Stimulated activated CD8-positive, alpha-beta memory T cell treated with anti-CD3 and anti-CD28 coated beads, Interleukin-2, amount 100 ng/mL, for 1 hour (primary cell): ENCODE data around the gene TMEM163.
"Not testable (repeated sequence)": the region's sequence is repeated elsewhere in the genome, so short reads cannot be mapped to it uniquely, and the experiment has no call there.

Experiments
- DNase-seq, 2 donors: peaks; one replicate each; pipeline ENCODE4 v3.0.0-alpha.2; 2020; ENCODE audit warnings: low read depth in 2 of 2

Gene TMEM163

DNA sequence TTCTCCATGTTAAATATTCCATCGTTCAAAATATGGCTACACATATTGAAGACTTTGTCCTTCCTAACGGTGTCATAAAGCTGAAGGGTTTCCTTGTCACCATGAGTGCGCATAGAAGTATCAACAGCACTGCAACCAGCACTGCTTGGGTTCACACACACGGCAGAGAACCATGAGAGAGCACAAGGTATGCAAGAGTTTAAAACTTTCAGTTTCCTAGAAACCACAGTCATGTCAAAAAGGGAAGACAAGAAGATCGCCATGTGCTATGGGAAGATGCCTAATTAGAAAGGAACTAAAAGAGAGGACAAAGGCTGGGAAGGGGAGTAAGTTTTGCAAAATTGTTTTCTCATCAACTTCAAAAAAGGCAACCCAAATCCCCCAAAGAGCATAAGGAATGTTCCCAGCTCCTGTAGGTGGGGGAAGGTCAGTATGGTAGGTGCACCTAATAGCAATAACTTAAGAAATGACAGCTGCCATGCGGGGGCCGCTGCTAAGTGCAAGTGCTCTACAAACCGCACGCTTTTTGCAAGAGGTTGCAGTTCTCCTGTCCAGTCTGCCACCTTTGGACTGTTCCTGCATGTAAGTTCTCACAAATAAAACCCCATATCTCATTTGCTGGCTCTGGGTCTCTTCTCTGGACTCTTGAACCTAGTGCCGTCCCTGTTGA, 136.8 kb downstream of the TMEM163 start:
- DNase-seq: no peak

DNA sequence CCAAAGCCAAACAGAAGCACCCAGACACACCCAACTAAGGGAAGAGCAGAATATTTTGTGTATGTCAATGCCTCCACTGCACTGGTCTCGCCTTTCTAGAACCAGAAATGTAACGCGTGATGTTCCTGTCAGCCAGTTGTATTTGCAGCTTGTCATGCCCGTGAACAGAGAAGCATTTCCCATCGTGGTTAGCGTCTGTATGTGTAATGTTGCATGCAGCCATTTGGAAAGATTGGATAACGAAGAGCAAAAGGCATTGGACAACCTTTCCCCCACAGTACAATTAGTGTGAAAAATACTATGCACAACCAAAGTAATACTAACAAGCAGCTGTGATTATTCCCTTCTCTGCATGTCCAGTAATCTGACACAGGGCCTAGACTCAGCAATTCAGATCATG, 140.5 kb downstream of the TMEM163 start:
- DNase-seq: no peak

DNA sequence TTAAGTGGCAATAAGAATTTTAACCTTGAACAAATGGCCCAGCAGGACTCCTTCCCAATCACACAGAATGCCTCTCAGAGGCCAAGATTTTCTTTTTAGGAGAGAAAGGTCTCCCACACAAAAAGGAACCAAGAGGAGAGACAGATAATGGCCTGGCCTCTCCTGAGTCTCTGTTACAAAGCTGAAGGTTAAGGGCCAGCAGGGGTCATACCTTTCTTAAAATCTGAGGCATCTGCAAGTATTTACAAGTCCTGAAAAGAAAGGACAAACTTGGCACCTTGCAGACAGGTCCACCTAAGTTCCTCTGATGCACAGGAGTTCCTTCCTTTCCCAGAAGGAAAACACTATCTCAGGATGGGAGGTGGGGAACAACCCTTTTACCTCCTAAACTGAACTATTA, 142.3 kb downstream of the TMEM163 start:
- DNase-seq: no peak

DNA sequence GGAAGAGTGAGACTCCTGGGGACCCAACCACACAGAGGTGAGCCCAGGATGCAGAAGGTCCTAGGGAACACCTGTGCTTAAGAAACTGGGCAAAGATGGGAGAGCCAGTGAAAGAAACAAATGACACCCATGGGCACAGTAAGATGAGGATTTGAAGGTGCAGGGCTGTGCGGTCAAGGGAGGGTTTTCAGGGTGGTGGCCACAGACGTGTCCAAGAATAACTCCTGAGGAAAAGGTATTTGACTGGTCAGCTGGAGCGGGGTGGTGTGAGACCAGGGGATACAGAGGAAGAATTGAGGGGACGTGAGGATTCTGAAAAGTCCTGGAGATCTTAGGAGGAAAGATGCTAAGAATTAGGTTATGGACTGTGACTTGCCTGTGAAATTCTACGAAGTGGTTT, 142.9 kb downstream of the TMEM163 start:
- DNase-seq: no peak

DNA sequence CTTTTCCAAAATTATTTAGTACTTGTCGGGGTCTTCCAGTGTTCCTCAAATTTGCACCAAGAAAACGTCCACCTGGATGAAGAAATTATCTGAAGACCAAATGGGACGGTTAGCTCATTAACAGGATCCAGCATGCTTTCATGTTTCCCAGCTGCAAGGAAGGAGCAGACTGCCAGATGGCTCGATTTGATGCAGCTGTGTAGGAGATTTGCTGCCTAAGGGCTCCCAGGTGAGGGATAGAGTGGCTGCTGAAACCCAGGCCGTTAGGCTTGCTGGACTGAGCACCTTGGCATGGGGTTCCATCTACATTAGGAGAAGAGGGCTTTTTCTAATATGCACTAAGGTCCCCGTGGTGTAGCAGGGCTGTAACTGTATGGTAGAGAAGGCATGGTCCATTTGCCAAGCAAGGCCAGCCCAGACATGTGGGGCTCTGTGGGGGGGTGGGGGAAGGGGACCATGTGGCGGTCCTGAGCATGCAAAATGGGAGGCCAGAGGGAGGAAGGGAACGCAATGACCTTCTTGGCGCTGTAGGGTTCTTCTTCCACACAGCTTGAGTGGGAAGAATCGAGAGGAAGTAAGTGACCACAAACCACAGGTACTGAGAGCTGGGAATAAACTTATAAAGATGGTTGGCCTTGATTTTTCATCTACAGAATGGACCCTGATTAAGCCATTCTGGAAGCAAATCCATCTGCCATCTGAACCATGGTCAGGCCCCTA, 144.0 kb downstream of the TMEM163 start:
- DNase-seq: no peak

DNA sequence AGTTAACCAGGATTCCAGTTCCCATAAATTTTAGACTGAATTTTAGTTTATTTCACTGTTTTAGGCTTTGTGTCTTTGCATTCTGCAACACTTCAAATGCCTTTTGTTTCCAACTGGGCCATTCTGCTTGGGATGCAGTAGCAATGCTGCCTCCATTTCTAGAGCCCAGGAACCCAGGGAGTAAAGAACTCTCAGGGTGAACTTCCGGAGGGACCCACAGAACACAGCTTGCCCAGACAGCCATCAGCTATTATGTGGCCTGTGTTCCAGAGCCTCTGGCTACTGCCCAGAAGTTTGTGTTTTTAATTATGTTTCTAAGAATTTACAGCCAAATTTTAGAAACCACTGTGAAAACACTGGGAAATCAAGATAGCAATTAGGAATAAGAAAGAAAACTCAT, 145.1 kb downstream of the TMEM163 start:
- no peak for DNase-seq

DNA sequence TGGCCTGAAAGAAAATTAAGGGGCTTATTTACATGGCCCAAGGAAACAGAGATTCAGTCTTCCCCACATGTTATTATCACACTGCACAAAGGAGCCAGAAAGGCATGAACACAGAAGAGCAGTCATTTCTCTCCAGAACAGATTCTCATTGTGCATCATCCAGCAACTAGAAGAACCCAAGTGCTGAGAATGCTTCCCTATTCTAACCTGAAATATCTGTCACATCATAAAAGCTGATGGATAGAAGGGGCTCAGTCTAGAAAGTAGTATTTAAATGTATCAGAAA, 145.8 kb downstream of the TMEM163 start:
- DNase-seq: no peak

DNA sequence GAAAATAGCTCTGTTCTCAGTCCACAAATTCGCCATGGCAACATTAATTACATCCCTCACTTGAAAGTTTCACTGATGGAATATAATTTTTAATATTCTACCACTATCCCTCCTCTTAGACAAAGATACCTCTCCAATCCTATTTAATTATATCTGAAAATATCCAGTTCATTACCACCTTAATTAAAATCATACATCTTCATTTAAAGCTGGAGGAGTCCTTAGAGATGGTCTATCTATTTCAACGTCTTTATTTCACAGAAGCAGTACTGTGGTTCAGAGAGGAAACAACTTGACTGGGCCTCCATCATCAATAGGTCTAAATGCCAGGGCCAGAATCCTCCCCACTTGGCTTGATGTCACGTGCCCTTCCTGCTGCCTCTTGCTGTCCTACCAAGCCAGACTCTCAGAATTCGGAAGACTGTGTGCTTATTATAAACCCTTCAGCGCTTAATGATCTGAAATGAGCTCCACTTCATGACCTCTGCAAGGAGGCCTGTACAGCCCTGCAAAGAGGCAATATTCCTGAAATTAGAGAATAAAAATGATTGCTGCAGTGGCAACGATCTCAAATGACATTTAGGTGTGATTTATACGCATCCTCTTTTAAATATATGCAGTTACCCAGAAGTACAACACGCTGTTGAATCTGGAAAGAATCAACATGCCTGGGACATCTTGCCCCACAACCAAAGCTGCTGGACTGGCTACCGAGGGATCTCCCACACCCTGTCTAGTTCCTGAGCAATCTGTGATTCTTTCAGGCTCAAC, 146.3 kb downstream of the TMEM163 start:
- no peak for DNase-seq

DNA sequence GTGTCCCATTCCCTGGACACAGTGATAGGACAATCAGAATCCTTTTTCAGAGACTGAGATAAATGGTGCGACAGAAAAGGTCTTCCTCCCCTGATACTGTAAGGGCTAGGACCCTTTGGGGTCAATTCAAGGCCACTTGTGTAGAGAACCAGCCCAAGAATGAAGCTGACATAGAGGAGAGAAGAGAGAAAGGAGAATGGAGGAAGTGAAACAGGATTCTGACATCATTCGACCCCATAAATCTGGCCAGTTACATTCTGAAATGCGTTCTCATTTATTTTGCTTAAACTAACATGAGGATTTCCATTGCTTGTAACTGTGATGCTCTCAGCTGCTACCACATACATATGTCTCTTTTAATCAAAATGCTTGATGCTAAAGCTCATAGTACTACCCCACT, 148.1 kb downstream of the TMEM163 start:
- DNase-seq: no peak

DNA sequence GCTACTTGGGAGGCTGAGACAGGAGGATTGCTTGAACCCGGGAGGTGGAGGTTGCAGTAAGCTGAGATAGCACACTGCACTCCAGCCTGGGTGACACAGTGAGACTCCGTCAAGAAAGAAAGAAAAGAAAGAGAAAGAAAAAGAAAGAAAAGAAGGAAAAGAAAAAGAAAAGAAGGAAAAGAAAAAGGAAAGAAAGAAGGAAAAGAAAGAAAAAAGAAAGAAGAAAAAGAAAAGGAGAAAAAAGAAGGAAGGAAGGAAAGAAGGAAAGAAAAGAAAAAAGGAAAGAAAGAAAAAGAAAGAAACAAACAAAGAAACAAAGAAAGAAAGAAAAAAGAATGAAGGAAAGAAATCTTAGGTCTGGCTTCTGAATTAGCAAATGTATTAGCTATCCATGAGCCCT, 150.4 kb downstream of the TMEM163 start:
- no peak for DNase-seq

DNA sequence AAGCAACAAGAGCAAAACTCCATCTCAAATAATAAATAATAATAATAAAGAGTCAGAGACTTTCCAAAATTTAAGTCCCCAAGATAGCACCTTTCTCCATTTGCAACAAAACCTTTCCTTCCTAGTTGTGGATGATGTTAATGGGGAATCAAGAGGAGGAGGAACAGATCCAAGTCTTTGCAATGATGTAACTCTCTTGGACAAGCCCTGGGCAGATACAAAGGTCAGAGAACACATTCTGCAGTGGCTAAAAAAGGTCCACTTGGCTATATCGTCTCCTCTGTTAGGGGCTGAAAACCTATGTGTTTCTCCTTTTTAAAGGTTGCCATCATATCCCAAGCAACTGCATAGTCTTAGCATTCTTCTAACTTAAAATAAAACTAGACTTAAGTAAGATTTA, 151.1 kb downstream of the TMEM163 start:
- no peak for DNase-seq

DNA sequence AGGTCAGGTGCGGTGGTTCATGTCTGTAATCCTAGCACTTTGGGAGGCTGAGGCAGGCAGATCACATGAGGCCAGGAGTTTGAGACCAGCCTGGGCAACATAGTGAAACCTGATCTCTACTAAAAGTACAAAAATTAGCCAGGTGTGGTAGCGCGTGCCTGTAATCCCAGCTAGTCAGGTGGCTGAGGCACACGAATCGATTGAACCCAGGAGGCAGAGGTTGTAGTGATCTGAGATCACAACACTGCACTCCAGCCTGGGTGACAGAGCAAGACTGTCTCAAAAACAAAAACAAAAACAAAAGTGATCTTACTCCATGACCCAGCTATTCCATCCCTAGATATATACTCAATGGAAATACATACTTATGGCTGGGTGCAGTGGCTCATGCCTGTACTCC, 153.8 kb downstream of the TMEM163 start:
- not testable (repeated sequence) for DNase-seq

DNA sequence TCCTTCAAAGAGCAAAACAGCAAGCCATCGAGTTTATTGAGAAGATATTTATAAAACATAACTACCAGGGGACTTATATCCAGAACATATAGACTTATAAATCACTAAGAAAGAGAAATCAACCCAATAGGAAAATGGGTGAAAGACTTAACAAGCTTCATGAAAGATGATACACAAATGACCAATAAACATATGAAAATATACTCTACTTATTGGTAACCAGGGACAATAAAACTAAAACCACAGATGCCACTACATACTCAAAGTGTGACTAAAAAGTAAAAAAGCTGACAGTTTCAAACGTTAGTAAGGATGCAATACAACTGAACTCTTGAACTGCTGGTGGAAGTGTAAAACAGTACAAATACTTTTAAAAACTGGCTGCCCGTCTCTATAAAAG, 154.3 kb downstream of the TMEM163 start:
- no peak for DNase-seq

DNA sequence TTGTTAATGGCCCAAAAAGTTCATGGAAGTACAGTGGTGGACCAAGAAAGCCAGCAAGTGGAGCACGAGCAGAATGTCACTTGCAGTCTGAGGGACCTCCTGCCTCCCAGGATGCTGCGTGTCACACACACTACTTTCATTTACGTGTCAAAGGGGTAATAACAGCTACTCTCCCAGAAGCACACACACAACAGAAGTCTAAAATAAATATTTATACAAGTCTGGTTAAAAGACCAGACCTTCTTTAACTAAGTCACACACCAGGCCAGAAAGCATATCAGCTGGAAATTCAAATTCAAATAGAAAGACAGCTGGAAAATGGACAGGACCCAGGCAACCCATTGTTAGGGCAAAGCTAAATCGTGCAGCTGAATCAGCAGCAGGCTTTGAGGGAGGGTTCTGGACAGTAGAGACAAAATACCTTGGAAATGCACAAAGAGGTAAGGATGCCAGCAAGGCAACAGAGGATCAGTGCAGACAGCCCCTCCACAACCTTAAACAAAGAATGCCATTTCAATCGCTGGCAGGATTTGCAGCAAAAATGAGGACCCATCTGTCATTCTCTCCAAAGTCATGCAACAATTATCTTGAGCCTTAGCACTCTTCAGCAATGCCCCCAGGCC, 160.5 kb downstream of the TMEM163 start:
- DNase-seq: no peak

DNA sequence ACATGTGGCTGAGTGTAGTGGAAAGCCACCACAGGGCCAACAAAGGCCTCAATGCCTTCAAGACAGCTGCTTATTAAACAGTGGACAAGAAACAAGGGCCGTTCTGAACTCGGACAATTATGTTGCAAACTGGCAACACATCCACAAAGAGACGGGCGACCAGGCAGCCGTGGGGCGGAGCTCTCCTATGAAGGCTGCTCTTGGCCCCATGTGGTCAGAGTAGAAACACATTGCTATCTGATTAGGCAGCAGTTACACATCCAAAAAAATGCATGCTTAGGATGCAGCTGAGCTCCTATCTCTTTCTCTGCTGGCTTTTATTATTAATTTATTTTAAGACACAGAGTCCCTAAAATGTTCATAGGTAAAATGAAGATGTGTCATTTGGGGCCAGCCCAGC, 163.4 kb downstream of the TMEM163 start:
- DNase-seq: no peak

DNA sequence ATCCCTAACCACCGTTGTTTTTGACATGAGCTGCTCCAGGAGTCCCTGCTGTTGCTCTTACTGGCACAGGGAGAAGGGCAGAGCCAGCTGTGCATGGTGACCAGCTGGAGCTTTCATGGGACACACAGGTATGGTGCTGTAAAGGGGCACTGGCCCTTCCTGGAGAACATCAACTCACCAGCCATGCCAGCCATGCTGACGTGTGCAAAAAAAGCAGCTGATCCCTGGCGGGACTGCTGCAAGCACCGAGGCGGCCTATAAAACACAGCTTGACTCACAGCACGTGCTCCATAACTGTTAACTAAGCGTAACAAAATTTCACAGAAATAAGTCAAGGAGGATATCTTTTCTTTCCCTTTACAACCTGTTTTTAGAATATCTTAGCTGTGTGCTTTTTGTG, 165.1 kb downstream of the TMEM163 start:
- DNase-seq: no peak

DNA sequence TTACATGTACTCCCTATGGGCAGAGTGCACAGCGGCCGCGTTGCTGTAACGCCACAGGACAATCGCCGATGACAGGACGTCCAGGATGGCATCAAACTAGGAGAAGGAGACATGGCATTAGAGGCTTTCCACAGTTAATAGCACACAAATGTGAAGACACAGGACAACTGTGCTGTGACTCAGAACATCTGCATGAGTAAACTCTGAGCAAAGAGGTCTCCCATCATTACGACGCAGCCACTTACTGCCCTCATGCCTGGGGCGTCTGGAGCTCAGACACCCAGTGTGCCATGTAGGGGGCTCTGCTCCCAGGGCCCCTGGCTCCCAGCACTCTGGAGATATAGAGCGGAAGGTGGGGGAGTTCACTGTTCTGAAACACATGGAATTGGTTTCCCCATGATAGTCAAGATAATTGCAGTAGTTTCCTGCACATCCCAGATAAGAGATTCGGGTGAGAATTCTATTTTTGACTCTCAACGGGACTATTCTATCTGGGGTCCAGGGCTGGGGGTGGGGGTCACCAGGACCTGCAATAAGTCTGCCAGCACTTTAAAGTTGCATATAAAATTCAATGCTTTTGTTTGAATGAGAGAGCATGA, 168.1 kb downstream of the TMEM163 start:
- no peak for DNase-seq

DNA sequence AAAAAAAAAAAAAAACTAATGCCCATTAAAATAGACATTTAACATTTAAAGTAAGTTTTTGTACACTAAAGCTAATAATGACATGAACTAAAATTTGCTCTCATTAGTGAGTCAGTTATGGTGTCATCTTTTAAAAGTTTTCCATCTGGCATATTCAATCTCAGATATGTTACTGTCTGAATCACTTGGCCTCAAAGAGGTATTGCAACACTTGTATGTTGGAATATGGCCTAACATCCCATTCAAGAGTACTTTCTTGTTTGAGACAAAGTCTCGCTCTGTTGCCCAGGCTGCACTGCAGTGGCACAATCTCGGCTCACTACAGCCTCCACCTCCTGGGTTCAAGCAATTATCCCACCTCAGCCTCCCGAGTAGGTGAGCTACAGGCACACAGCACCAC, 169.7 kb downstream of the TMEM163 start:
- no peak for DNase-seq

DNA sequence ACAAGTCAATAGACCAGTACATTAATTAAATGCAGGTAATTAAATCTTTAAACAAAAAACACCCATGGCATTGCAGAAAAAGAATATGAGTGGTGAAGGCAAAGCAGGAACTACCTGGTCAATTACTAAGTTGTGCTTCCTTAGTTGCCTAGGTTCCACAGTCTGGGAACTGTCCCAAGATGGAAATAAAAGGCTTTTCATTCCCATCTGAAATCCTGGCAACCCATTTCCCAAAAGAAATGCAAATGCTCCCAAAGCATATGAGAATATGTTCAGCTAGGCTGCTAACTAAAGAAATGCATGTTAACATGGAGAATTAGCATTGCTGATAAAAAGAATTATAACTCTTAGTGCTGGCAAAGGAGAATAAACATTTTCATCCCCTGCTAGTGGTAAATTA, 177.8 kb downstream of the TMEM163 start:
- DNase-seq: no peak

DNA sequence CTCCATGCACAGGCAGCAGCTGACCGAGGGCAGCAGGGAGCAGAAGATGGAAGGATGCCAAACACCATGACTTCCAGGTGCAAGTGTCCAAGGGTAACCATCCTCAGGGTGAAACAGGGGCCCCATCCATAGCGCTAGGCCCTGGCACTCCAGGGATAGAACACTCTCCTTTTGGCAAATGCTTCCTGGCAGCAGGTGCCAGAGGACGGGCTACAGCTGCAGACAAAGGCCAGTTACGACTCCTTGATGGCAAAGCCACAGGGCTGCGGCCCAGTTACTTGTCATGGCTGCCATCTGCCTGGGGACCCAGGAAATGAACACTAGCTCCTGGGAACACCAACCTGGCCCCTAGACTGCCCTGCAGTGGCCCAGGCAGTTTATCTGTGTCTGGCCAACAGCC, 178.8 kb downstream of the TMEM163 start:
- no peak for DNase-seq

DNA sequence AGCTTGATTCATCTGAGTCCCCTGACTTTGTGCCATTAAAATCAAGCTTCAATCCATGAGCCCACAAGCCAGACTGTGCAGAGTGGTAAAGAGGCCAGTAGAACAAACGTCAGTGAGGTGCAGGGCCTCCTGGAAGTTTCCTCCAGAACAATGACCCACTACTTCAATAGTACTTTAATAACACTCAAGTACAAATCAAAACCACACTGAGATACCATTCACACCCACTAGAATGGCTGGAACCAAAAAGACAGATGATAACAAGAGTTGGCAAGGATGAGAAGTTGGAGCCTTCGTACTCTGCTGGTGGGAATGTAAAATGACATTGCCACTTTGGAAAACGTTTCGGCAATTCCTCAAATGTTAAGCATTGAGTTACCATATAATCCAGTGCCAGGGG, 181.1 kb downstream of the TMEM163 start:
- no peak for DNase-seq

DNA sequence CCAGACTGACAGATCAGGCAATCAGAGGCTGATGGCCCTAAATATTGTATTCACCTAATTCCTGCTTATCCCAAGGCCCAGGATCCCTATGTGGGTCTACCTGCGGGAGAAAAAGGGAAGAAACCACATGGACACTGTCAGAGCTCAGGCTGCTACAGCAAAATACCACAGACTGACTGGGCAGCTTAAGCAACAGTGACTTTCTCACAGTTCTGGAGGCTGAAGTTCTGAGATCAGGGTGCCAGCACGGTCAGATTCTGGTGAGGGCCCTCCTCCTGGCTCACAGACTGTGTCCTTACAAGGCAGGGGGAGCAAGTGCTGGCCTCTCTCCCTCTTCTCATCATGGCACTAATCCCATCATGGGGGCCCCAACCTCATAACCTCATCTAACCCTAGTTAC, 181.7 kb downstream of the TMEM163 start:
- no peak for DNase-seq
